A549 (cell line): Measurements from ENCODE around the gene DSG3. TPM values are rescaled to one million over a fixed set of nuclear protein-coding genes. Genes with fewer than 3 reads are reported as not detected.

Experiments used
- ATAC-seq, 2 experiments: fragments of 200-7000 bp in 1 of 2; fragments of >200 bp in 1 of 2; cut with Nextera tagmentation in 1 of 2; cut with Tn5 transposase in 1 of 2; 3 replicates each; pipeline versions ENCODE4 v1.8.0 to v1.9.1; 2018 to 2020; ENCODE audit warnings: mild to moderate bottlenecking in 1 of 2, moderate library complexity in 1 of 2
- CTCF ChIA-PET: fragments of 300-600 bp; sonication (Branson Sonifier 250); formaldehyde crosslinking; extraction: SDS; loops from one replicate; lab custom pipeline; 2021; ENCODE audit warnings: antibody characterized with exemption, inconsistent platforms; lab: Yijun Ruan, JAX
- POLR2A ChIA-PET: fragments of 350-600 bp; formaldehyde crosslinking; extraction: SDS; loops from one replicate; lab custom pipeline; 2021; ENCODE audit warnings: antibody characterized with exemption, inconsistent platforms; lab: Yijun Ruan, JAX
- DNase-seq, 2 experiments: peaks; one replicate each; pipeline versions ENCODE4 v3.0.0 to v3.0.0-alpha.2; 2011 to 2016; ENCODE audit warnings: low read depth in 1 of 2, low spot score in 1 of 2
- FAIRE-seq: peaks from 2 replicates; lab custom pipeline; 2011; peaks lifted over from hg19 to GRCh38; lab: Jason Lieb, UNC
- H3K27ac ChIP-seq, 2 experiments: fragments of >200 bp; sonication (Bioruptor Twin); formaldehyde crosslinking; 3 replicates each; pipeline ENCODE4 v1.5.1; 2016 to 2017
- H3K4me1 ChIP-seq: fragments of >200 bp; sonication (Bioruptor Twin); formaldehyde crosslinking; 3 replicates; pipeline ENCODE4 v1.6.1; 2016
- H3K4me2 ChIP-seq: fragments of >200 bp; sonication (Bioruptor Twin); formaldehyde crosslinking; 3 replicates; pipeline ENCODE4 v1.6.1; 2016
- H3K4me3 ChIP-seq: fragments of >200 bp; sonication (Bioruptor Twin); formaldehyde crosslinking; 3 replicates; pipeline ENCODE4 v1.5.1; 2016
- H3K9me3 ChIP-seq: fragments of >200 bp; sonication (Bioruptor Twin); formaldehyde crosslinking; 3 replicates; pipeline ENCODE4 v1.6.1; 2016
- CBX2 ChIP-seq: fragments of 200-600 bp; sonication (generic); IDR thresholded peaks from 2 replicates; pipeline ENCODE4 v1.6.1; 2016; ENCODE audit warnings: low read depth, mild to moderate bottlenecking, borderline replicate concordance
- CHD2 ChIP-seq: fragments of 150-350 bp; IDR thresholded peaks from 2 replicates; pipeline ENCODE4 v1.6.1; 2014; ENCODE audit warnings: low read length; ENCODE audit not compliant: partially characterized antibody
- EP300 ChIP-seq, 2 experiments: fragments of >200 bp; sonication (Bioruptor Twin); formaldehyde crosslinking; IDR thresholded peaks; 2 replicates in 1 of 2; 3 replicates in 1 of 2; pipeline ENCODE4 v1.6.1; 2016 to 2017
- ESRRA ChIP-seq: fragments of 150-350 bp; IDR thresholded peaks from 2 replicates; pipeline ENCODE4 v1.6.1; 2014; ENCODE audit warnings: mild to moderate bottlenecking, low read length, borderline replicate concordance
- GATA3 ChIP-seq: IDR thresholded peaks from 2 replicates; pipeline ENCODE4 v1.6.1; 2012; ENCODE audit warnings: borderline replicate concordance
- HDAC2 ChIP-seq: fragments of 200-600 bp; sonication (generic); IDR thresholded peaks from 2 replicates; pipeline ENCODE4 v1.6.1; 2016
- HEYL ChIP-seq: fragments of 250-450 bp; sonication (Bioruptor Pico); IDR thresholded peaks from 2 replicates; pipeline ENCODE4 v1.8.0; 2021; ENCODE audit warnings: mild to moderate bottlenecking, moderate library complexity
- HOXB13 ChIP-seq: fragments of 250-450 bp; sonication (Bioruptor Pico); IDR thresholded peaks from 2 replicates; pipeline ENCODE4 v1.5.0; 2020; ENCODE audit warnings: low read depth, mild to moderate bottlenecking, moderate library complexity
- JUN ChIP-seq, 2 experiments: fragments of >200 bp; sonication (Bioruptor Twin); formaldehyde crosslinking; IDR thresholded peaks; 2 replicates in 1 of 2; 3 replicates in 1 of 2; pipeline ENCODE4 v1.6.1; 2016 to 2017
- KDM1A ChIP-seq: fragments of 200-600 bp; sonication (generic); IDR thresholded peaks from 2 replicates; pipeline ENCODE4 v1.6.1; 2016; ENCODE audit warnings: low read depth, mild to moderate bottlenecking
- KDM5A ChIP-seq: fragments of 200-600 bp; sonication (generic); IDR thresholded peaks from 2 replicates; pipeline ENCODE4 v1.6.1; 2016; ENCODE audit warnings: antibody characterized with exemption, mild to moderate bottlenecking
- MAZ ChIP-seq: fragments of 150-350 bp; IDR thresholded peaks from 2 replicates; pipeline ENCODE4 v1.6.1; 2014; ENCODE audit warnings: antibody characterized with exemption, low read depth, low read length, borderline replicate concordance
- NFE2L2 ChIP-seq: fragments of 150-350 bp; conservative IDR thresholded peaks from 2 replicates; pipeline ENCODE4 v1.6.1; 2014; ENCODE audit warnings: low read length
- NPAS2 ChIP-seq: fragments of 250-450 bp; sonication (Bioruptor Pico); IDR thresholded peaks from 2 replicates; pipeline ENCODE4 v1.8.0; 2022; ENCODE audit warnings: mild to moderate bottlenecking, moderate library complexity, borderline replicate concordance
- PHF8 ChIP-seq: fragments of 200-600 bp; sonication (generic); IDR thresholded peaks from 2 replicates; pipeline ENCODE4 v1.6.1; 2016; ENCODE audit warnings: low read depth, mild to moderate bottlenecking, antibody characterized with exemption, moderate library complexity, borderline replicate concordance
- POLR2A ChIP-seq: IDR thresholded peaks from 2 replicates; pipeline ENCODE4 v1.6.1; 2012; ENCODE audit warnings: mild to moderate bottlenecking, low read length
- RAD21 ChIP-seq, 2 experiments: fragments of >200 bp in 1 of 2; sonication (Bioruptor Twin) in 1 of 2; formaldehyde crosslinking in 1 of 2; IDR thresholded peaks in 1 of 2; conservative IDR thresholded peaks in 1 of 2; 2 replicates in 1 of 2; 3 replicates in 1 of 2; pipeline ENCODE4 v1.6.1; 2012 to 2018; ENCODE audit warnings: inconsistent platforms in 1 of 2
- RARB ChIP-seq: fragments of 250-450 bp; sonication (Bioruptor Pico); IDR thresholded peaks from 2 replicates; pipeline ENCODE4 v1.8.0; 2021; ENCODE audit warnings: mild to moderate bottlenecking, moderate library complexity
- RCOR1 ChIP-seq: fragments of 150-350 bp; IDR thresholded peaks from 2 replicates; pipeline ENCODE4 v1.6.1; 2014; ENCODE audit warnings: antibody characterized with exemption, low read length, low read depth
- RFX5 ChIP-seq: fragments of 450-650 bp; IDR thresholded peaks from 2 replicates; pipeline ENCODE4 v1.7.1; 2014; ENCODE audit warnings: antibody characterized with exemption, mild to moderate bottlenecking, moderate library complexity
- RNF2 ChIP-seq: fragments of 200-600 bp; sonication (generic); IDR thresholded peaks from 2 replicates; pipeline ENCODE4 v1.6.1; 2016; ENCODE audit warnings: low read depth, mild to moderate bottlenecking, antibody characterized with exemption, moderate library complexity, borderline replicate concordance
- SMC3 ChIP-seq: fragments of >200 bp; sonication (Bioruptor Twin); formaldehyde crosslinking; IDR thresholded peaks from 3 replicates; pipeline ENCODE4 v1.6.1; 2018; ENCODE audit warnings: inconsistent platforms
- SREBF2 ChIP-seq: fragments of 450-650 bp; IDR thresholded peaks from 2 replicates; pipeline ENCODE4 v1.6.1; 2014; ENCODE audit warnings: mild to moderate bottlenecking, moderate library complexity
- ZC3H11A ChIP-seq: fragments of 450-650 bp; IDR thresholded peaks from 2 replicates; pipeline ENCODE4 v1.6.1; 2014; ENCODE audit warnings: antibody characterized with exemption, mild to moderate bottlenecking
- ZFP36 ChIP-seq: fragments of 450-650 bp; IDR thresholded peaks from 2 replicates; pipeline ENCODE4 v1.6.1; 2014; ENCODE audit warnings: borderline replicate concordance; ENCODE audit not compliant: partially characterized antibody
- ZSCAN20 ChIP-seq: fragments of 250-450 bp; sonication (Bioruptor Pico); IDR thresholded peaks from 2 replicates; pipeline ENCODE4 v1.8.0; 2022; ENCODE audit warnings: mild to moderate bottlenecking, moderate library complexity
- WGBS: methylation state at CpG from one replicate; pipeline ENCODE4 v1.1.6; 2017; ENCODE audit errors: missing lambda C conversion rate; 5-methylcytosine and 5-hydroxymethylcytosine counted together
- polyA plus RNA-seq, 4 experiments: library from polyadenylated mRNA; depleted of rRNA in 3 of 4; stranded (reverse); fragments of >200 nt; fragmentation: RNase III in 1 of 4; extraction: RNeasy Plus Mini Kit Qiagen cat#74134 plus additional on column Dnase treatment in 1 of 4; gene quantifications; 2 replicates in 3 of 4; 3 replicates in 1 of 4; pipeline ENCODE4 v1.2.3, GENCODE V29; 2011 to 2017
- TF ChIP-seq, protein P1 (sequence below): IDR thresholded peaks from 2 replicates; pipeline ENCODE4 v1.6.1; 2012; ENCODE audit warnings: low read depth, borderline replicate concordance
- TF ChIP-seq, protein P2 (sequence below): fragments of 250-450 bp; sonication (Bioruptor Pico); IDR thresholded peaks from 2 replicates; pipeline ENCODE4 v1.5.0; 2021; ENCODE audit warnings: mild to moderate bottlenecking, moderate library complexity, borderline replicate concordance
- TF ChIP-seq, protein P3 (sequence below): fragments of >200 bp; sonication (Bioruptor Twin); formaldehyde crosslinking; IDR thresholded peaks from 3 replicates; pipeline ENCODE4 v1.5.1; 2016
- TF ChIP-seq, protein P4 (sequence below): fragments of 250-450 bp; sonication (Bioruptor Pico); IDR thresholded peaks from 2 replicates; pipeline ENCODE4 v1.5.0; 2020; ENCODE audit warnings: low read depth, mild to moderate bottlenecking, moderate library complexity
- TF ChIP-seq, protein P5 (sequence below): IDR thresholded peaks from 2 replicates; pipeline ENCODE4 v1.6.1; 2012

DSG3 gene
- polyA plus RNA-seq, 2 of the 4 experiments (the other 2 are of a cell fraction) = 0.01 to 0.03 TPM

DNA sequence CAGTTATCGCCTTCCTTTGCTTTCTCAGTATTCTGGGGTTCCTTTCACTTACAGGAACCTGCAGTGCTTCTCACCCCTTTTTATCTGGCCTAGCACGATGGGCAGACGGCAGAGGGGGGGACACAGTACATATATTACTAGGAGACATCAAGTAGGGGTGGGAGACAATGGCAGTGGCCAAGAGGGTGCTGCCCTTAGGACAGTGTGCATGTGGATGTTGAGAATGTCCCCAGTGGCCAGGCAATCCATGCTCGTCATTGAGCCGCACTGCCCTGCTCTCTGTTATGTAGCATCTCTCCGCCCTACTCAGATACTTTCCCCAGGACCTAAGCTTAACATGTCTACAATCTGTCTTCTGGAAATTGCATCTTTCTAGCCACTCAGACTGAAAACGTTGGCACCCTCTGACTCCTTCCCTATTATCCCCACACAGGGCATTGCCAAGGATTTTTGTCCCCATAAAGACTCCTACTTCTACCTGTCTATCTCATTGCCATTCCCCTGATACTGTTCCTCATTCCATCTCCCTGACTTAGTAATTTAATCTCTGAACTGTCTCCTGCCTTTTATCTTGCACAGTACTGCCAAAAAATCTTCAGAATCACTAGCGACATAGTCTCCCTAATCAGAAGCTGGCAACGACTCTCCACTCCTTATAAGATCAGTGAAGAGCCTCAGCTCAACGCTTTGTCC lies 57.1 kb downstream of the DSG3 start:
- CTCF ChIA-PET = interaction anchor here (1.1 to 8.0 kb wide), 3 partner anchors 75 to 90 kb away, joined by 3 to 55 read pairs (median 4); no protein-coding TSS in a partner anchor
- no peak for ATAC-seq
- FAIRE-seq = no peak
- H3K4me1 ChIP-seq = peaks cover 21% of the 10 kb centered on the region
- H3K4me2 ChIP-seq = no peak overlapping the region
- DNase-seq = no peak
- 92% methylated on average over 10 of the region's 10 CpGs for WGBS
- H3K27ac ChIP-seq = no peak overlapping the region
- TF ChIP-seq RFX5 (no peak), RAD21 (conservative IDR thresholded peaks at IDR 0.05 in 1 of 2, IDR thresholded peaks at IDR 0.05 in 1 of 2) (no peak), MAZ (no peak), SREBF2 (no peak), ZFP36 (no peak), ZC3H11A (no peak), RNF2 (no peak), RCOR1 (no peak), ZSCAN20 (no peak), SMC3 (no peak), HDAC2 (no peak), HOXB13 (no peak), EP300 (IDR thresholded peaks at IDR 0.05) (no peak), POLR2A (no peak)
- TF ChIP-seq, protein P1, sequence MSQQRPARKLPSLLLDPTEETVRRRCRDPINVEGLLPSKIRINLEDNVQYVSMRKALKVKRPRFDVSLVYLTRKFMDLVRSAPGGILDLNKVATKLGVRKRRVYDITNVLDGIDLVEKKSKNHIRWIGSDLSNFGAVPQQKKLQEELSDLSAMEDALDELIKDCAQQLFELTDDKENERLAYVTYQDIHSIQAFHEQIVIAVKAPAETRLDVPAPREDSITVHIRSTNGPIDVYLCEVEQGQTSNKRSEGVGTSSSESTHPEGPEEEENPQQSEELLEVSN = no peak
- TF ChIP-seq, protein P2, sequence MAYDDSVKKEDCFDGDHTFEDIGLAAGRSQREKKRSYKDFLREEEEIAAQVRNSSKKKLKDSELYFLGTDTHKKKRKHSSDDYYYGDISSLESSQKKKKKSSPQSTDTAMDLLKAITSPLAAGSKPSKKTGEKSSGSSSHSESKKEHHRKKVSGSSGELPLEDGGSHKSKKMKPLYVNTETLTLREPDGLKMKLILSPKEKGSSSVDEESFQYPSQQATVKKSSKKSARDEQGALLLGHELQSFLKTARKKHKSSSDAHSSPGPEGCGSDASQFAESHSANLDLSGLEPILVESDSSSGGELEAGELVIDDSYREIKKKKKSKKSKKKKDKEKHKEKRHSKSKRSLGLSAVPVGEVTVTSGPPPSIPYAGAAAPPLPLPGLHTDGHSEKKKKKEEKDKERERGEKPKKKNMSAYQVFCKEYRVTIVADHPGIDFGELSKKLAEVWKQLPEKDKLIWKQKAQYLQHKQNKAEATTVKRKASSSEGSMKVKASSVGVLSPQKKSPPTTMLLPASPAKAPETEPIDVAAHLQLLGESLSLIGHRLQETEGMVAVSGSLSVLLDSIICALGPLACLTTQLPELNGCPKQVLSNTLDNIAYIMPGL (CRISPR knock-in tag) = no peak
- TF ChIP-seq, protein P3, sequence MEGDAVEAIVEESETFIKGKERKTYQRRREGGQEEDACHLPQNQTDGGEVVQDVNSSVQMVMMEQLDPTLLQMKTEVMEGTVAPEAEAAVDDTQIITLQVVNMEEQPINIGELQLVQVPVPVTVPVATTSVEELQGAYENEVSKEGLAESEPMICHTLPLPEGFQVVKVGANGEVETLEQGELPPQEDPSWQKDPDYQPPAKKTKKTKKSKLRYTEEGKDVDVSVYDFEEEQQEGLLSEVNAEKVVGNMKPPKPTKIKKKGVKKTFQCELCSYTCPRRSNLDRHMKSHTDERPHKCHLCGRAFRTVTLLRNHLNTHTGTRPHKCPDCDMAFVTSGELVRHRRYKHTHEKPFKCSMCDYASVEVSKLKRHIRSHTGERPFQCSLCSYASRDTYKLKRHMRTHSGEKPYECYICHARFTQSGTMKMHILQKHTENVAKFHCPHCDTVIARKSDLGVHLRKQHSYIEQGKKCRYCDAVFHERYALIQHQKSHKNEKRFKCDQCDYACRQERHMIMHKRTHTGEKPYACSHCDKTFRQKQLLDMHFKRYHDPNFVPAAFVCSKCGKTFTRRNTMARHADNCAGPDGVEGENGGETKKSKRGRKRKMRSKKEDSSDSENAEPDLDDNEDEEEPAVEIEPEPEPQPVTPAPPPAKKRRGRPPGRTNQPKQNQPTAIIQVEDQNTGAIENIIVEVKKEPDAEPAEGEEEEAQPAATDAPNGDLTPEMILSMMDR = no peak
- TF ChIP-seq, protein P4, sequence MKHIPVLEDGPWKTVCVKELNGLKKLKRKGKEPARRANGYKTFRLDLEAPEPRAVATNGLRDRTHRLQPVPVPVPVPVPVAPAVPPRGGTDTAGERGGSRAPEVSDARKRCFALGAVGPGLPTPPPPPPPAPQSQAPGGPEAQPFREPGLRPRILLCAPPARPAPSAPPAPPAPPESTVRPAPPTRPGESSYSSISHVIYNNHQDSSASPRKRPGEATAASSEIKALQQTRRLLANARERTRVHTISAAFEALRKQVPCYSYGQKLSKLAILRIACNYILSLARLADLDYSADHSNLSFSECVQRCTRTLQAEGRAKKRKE (CRISPR knock-in tag) = no peak
- POLR2A ChIA-PET = no interaction called here
- H3K4me3 ChIP-seq = no peak overlapping the region
- H3K9me3 ChIP-seq = no peaks in the 10 kb centered on the region

DNA sequence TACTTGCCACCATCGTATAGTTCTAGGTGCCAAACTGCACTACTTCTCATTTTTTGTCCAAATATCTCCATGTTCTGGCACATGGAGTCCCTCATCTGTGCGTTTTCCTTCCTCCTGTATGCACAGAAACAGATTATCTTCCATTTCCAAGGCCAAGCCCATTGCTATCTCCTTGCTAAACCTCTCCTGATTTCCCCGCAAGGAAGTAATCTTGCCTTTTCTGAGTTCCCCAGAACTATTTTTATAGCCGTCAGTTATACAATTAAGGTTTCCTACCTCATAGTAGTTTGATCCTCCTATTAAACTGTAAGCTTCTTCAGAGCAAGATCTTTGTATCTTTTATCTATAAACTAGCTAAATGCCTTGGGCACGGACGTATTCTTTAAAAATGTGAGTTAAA lies 57.6 kb downstream of the DSG3 start:
- FAIRE-seq = no peak
- 92% methylated on average over 6 of the region's 6 CpGs for WGBS
- Histone ChIP-seq H3K4me2 (no peak overlapping the region), H3K9me3 (no peaks in the 10 kb centered on the region), H3K27ac (no peak overlapping the region), H3K4me1 (peaks cover 22% of the 10 kb centered on the region), H3K4me3 (no peak overlapping the region)
- no peak for DNase-seq
- CTCF ChIA-PET = interaction anchor here (0.9 to 8.0 kb wide), 4 partner anchors 14 to 90 kb away, joined by 3 to 55 read pairs (median 4); no protein-coding TSS in a partner anchor
- TF ChIP-seq NFE2L2 = no peak
- no peak for TF ChIP-seq PHF8
- TF ChIP-seq KDM5A = no peak
- TF ChIP-seq HEYL (CRISPR knock-in tag) = no peak
- TF ChIP-seq NPAS2 (CRISPR knock-in tag) = no peak
- TF ChIP-seq GATA3 = no peak
- TF ChIP-seq HDAC2 = no peak
- no peak for TF ChIP-seq RARB
- no peak for TF ChIP-seq ESRRA
- no peak for TF ChIP-seq RNF2
- TF ChIP-seq MAZ = no peak
- no peak for TF ChIP-seq CHD2
- no peak for TF ChIP-seq CBX2
- TF ChIP-seq, protein P5, sequence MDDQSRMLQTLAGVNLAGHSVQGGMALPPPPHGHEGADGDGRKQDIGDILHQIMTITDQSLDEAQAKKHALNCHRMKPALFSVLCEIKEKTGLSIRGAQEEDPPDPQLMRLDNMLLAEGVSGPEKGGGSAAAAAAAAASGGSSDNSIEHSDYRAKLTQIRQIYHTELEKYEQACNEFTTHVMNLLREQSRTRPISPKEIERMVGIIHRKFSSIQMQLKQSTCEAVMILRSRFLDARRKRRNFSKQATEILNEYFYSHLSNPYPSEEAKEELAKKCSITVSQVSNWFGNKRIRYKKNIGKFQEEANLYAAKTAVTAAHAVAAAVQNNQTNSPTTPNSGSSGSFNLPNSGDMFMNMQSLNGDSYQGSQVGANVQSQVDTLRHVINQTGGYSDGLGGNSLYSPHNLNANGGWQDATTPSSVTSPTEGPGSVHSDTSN = no peak
- no peak for TF ChIP-seq JUN (IDR thresholded peaks at IDR 0.05)
- TF ChIP-seq KDM1A = no peak
- TF ChIP-seq RCOR1 = no peak
- POLR2A ChIA-PET = no interaction called here
- no peak for ATAC-seq
